Stimulated activated CD4-positive, alpha-beta T cell treated with anti-CD3 and anti-CD28 coated beads, Interleukin-4, amount 100 ng/mL, for 4 hours (primary cell): ENCODE results near the gene SLC6A9.

Source experiments
- DNase-seq, 2 experiments: peaks; one replicate each; pipeline ENCODE4 v3.0.0-alpha.2; 2020

Gene SLC6A9

DNA sequence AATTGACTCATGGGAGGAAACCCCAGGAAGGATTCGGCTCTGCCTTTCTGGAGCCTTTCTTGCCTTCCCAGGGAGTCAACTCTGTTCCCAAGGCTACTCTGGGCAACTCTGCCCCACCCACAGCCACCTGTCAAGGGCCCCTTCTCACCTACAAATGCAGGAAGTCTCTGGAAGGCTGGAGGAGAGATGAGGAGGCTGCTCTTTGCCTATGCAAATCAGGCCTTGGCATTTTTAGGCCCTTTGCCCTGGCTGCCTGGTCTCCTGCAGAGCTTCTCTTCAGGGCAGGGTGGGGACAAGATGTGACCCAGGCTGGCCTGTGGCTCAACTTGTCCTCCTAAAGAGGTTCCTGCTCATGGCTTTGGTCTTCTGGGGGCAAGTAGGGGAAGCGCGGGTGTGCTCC lies 5.4 kb downstream of the SLC6A9 start:
- DNase-seq = no peak

DNA sequence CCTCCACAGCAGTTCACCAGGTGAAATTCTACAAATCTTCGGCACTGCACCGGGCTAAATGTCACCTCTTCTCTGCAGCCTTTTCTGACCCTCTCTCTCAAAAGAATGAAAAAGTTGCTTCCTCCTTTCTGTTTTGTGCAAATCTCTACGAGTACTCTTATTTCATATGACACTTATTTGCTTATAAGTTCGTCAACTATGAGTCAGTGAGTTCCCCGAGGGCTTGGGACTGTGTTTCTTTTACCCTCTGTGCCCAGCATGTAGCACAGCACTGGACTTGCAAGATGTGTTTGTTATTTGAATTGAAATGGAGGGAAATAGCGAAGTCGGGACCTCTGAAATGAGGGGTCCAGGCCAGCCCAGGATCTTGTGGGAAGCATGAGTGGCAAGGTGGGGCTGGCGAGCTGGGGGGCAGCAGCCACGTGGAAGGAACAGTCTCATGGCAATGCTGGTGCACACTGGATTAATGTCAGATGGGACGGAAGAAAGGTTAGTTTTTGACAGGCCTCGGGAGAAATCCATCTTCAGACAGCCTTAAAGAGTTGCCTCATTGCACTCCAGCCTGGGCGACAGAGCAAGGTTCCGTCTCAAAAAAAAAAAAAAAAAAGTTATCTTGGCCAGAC lies 6.2 kb downstream of the SLC6A9 start:
- no peak for DNase-seq

DNA sequence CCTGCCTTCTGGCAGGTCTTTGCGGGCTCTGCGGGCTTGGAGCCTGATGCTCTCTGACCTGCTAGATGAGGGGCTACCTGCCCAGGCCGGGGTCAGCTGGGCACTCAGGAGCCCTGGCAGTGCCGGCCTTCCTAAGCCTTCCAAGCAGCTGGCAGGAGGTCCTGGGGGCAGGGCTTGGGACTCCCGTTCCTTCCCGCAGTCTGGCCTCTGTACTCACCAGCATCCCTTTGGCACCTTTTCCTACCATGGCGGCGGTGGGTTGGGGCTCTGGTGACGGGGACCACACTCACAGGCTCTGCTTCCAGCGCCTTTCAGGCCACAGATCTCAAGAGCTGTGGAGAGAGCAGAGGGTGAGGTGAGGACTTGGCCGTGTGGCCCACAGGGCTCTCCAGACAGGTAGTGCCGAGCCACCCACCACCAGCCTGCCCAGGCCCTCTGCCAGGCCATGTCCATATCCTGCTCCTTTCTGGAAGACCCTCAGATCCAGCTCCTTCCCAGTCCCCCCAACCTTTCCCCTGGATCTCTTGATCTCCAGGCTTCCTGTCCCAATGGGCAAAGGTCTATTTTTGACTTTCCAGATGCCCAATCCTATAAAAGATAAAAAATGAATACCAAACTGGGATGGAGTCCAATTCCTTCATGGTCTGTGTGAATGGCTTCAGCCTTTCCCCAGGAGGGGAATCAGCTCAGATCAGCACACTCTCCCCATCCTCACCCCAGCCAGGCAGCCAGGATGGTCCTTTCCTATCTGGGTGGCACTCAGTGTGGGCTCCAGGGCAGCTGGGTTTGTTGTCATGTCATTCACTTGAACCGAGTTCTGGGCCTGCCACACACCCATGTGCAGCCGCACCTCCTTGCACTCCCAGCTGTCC lies 7.0 kb downstream of the SLC6A9 start:
- no peak for DNase-seq

DNA sequence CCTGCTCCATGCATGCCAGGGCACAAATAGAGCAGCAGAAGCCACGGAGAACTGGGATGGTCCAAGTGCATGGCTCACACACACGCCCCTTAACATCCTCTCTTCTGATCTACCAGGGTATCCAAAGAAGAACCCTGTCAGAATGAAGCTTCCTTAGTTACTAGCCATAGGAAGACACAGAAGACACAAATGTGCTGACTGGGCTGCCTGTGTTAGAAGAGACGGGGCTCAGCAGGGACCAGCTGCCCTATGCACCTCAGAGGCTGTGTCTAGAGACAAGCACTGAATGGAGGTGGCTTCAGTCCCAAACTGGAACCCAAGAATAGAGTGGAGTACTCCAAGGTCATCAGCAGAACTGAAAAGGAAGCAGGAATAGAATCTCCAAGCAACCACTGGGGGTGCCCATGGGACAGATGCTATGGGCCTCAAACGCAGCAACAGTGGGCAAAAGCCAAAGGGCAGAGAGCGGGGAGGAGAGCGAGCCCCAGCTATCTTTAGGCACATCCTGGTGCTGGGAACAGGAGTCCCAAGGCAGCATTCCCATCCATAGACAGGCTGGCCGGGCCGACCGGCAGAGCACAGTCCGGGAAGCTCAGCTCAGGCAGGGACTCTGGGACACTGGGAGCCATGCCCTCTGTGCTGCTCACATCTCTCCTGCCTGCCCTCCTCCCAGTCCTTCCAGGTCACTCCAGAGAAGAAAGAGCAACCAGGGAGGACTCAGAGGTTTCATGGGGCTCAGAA lies 9.5 kb downstream of the SLC6A9 start:
- DNase-seq = no peak

DNA sequence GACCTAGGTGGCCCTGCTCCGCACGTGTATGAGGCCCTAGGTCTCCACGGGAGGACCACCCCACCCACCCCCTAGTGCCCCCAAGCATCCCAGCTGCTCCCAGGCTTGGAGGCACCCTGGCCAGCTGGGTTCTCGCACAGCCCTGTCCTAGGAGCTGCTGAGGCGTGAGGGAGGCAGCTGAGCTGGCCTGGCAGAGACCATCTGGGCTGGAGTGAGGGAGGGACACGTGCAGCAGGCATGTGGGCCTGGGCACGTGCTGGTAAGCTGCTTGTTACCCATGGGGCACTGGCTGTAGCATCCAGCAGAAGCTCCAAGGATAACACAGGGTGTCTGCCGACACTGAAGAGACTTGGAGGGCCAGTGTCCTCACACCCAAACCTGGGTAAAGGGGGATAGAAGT lies 10.1 kb downstream of the SLC6A9 start:
- no peak for DNase-seq

DNA sequence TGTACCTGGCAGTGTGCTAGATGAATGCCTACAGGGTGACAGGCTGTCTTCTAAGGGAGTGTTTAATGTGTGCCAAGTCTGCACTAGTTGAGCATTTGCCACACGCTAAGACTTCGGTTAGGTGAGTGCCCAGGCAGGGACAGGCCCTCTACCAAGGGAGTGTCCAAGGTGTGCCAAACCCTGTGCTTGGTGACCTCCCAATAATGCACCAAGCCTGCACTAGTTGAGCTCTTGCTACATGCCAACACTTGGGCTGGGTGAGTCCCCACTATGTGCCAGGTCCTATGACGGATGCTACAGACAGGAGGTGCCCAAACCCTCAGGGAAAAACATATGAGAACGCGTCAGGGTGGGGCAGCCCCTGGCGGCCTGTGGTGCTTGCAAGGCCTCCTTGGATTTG lies 10.8 kb downstream of the SLC6A9 start:
- DNase-seq = no peak

DNA sequence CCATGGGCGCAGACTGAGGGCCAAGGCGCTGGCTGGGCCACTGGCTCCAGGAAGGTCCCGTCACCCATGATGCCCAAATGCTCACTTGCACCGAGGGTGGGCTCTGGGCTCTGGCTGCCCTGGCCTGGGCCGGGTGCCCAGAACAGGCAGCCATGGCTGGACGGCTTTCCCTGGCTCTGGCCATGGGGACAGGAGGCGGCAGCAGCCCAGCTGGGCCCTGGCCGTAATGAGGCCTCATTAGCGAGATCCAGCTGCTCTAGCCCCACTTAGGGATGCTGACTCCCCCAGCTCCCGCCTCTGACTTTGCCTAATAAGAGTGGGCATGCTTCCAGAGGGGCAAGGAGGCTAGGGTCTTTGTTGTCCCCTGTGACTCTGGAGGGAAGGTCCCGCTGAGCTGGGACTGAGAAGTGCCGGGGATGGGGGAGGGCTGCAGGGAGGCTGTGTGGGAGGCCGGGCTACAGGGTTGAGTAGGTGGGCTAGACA lies 11.8 kb downstream of the SLC6A9 start:
- DNase-seq = no peak

DNA sequence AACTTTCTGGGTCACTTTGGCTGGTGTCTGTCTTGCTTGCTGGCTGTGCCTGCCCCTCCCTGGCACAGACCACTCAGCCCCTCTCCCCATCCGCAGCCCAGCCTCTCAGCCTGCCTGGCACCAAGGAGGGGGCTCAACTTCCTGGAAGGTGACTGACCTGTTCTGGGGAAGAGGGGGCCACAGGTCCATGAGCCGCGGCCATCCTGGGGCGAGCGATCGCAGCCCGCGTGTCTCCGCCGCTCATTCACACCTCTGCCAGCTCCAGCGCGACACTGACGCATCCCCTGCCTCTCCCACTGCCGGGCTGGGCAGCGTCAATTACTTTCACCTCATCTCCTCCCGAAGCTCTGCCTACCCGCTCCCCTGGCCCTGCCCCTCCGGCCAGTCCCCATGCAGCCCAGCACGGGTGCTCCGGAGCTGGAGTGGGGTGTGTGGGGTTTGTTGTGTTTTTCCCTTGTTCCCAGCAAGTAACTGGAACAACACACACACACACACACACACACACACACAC lies 14.3 kb downstream of the SLC6A9 start:
- DNase-seq = no peak

DNA sequence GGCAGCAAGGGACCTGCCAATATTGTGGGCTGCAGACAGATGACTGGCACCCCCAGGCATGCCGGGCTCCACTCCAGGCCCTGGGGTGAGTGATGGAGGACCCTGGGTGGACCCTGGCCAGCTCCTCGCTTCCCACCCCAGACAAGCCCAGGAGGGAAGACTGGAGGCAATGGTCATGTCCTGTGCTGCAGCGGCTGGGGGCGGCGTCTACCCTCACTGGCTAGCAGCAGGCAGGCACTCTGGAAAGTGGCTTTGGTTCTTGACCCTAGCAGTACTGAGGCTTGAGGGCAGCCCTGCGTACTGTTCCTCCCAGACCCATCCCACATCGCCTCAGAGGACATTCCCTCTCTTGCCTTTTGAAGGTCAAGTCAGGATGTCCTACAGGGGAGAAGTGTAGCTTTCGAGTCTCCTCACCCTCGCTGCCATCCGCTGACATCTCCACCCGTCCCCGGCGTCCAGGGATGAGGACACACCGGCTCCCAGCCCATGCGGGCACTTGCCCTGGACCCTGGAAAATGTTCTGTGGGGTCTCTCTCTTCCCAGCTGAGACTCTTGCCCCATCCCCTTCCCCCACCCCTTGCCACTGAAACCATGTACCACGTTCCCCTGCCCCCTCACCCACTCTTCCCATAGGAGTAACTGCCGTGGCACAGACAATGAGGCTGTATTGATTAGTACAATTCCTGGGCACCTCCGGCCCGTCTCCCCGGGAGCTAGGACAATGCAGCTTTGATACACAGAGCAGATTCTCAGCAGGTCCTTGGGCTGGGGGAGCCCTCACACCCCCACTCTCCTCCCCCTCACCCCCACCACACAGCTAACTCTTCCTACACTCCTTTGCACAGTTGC lies 15.0 kb downstream of the SLC6A9 start:
- no peak for DNase-seq

DNA sequence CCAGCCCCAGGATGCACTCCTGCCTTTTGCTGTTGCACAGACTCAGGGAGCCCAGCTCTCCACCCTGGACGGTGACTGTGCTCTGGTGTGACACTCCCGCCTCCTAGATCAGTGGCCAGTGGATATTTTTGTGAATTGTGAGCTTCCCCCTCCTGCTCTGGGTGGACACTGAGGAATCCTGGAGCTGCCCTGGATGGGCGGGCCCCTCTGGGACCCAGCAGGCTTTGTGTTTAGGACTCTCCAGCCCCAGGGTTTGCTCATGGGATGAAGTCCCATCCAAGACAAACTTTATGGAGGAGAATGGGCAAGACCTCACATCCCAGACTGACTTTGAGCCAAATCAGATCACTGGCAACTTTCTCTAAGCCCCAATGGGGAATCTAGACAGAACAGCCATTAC lies 16.1 kb downstream of the SLC6A9 start:
- no peak for DNase-seq

DNA sequence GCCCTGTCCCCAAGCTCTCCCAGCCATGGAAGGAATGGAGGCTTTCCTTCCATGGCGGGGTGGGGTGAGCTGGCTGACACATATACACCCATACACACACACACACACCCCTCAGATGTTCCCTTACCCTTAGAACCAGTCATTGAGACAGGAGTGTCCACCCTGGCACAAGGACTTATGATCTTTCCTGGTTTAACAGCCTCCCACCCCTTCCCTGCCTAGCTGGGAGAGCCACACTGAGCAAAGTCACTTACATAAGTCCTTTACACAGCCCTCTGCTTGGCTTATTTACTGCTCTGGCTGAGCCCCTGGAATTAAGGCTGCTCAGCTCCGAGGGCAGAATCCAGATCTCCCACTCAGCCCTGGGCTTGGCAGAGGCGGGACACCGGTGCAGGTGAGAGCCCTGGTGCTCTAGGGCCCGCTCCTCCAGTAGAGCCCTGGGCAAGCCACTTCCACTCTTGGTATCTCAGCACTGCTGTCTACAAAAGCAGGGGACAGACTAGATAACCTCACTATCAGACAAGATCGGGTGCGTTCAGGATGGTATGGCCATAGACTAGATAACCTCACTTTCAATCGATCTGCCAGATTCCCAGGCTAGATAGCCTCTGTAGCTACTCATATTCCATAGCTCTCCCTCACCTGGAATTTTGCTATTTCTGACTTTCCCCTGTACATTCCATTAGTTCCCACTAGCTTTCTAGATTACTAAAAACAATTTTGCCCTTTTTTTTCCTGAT lies 16.7 kb downstream of the SLC6A9 start:
- no peak for DNase-seq

DNA sequence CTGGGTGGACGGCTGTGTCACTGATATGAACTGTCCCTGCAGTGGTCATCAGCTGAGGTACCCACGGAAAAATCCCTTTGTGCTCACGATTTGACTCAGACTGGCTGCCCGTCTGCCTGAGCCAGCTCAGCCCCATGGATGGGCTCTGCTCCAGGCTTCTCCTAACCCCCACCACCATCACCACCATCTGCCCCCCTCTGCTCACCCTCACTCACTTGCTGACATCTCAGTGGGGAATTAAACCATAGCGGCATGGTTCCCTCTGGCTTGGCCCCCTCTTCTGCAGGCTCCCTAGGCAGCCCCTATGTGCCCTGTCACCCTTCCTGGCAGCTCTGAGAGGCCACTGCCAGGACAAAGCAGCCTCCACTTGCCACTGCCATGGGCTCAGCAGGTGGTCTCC lies 17.3 kb downstream of the SLC6A9 start:
- DNase-seq = no peak

DNA sequence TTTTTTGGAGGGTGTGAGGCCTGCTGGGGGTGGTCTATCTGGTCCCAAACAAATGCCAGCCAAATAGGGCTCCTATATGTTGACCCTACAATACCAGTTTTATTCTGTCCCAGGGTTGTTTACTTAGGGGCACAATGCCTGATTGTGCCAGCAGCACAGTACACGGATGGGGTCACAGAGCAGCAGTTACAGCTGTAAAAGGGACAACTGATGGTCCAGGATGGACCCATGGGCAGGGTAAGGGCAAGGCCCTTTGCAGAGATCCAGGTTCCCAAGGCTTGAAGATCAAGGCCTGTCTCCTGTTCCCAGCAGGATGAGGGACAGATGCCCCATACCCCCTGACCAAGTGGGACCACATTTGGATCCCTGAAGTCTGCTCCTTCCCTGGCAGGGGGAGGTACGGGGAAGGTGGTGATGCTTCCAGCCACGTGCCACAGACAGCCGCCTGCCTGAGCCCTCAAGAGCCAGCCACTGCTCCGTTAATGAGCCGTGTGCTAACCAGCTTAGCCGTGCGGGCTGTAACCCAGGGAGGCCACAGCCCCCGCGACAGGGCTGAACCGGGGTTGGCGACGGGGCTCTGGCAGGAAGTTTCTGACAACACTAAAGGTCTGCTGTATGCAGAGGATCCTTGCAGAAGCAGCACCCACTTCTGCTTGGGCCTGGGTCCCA lies 18.2 kb downstream of the SLC6A9 start:
- DNase-seq = no peak

DNA sequence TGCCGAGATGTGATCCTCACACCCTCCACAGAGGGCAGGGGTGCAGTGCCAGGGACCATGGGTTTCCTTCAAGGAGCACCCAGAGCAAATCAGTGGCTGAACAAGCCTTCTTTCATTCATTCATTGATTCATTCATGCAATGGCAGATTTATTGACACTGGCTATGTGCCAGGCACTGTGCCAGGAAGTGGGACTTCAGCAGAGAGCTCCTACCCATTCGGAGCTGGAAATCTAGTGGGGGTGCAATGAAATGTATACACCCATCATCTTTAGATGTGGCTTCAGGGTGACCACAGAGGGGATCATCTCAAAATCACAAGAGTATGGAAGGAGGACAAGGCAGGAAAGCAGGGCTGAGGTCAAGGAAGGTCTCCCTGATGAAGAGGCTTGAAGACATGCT lies 18.9 kb downstream of the SLC6A9 start:
- no peak for DNase-seq

DNA sequence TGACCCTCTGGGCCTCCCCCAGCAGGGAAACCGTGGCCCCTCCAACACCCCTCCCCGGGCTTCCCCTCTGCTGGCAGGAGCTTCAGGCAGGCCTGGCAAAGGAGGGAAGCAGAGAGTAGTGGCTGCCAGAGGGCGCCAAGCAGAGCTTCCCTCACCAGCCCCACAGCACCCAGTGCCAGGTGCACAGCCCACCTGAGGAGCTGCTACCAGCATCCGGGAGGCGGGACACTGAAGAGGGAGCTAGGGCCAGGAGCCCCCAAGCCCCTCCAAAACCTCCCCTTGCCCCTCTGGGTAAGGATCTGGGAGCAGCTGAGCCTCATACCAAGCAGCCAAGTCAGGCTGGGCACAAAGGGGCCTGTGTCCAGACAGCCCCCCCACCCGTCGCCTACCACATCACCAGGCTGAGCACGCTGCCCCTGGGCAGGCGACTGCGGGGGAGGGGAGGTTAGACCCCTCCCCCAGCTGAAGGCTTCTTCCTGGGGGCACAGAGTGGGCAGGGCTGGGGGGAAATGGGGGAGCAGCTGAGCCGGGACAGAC lies 20.3 kb downstream of the SLC6A9 start:
- no peak for DNase-seq

DNA sequence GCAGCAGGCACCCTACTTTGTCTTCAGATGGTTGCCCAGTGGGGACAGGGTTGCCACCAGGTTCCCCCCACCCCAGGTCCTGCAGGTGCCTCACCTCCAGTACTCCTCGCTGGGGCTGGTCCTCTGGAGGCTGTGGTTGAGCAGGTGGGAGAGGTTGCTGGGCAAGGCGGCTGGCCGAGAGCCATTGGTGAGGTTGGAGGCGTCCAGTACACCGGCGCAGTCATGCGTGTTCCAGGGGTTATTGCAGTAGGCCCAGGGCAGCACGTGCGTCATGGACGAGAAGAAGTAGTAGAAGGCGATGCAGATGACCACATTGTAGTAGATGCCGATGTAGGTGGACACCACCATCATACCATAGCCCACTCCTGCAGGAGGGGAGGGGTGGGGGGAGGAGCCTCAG lies 23.0 kb downstream of the SLC6A9 start:
- DNase-seq = no peak

DNA sequence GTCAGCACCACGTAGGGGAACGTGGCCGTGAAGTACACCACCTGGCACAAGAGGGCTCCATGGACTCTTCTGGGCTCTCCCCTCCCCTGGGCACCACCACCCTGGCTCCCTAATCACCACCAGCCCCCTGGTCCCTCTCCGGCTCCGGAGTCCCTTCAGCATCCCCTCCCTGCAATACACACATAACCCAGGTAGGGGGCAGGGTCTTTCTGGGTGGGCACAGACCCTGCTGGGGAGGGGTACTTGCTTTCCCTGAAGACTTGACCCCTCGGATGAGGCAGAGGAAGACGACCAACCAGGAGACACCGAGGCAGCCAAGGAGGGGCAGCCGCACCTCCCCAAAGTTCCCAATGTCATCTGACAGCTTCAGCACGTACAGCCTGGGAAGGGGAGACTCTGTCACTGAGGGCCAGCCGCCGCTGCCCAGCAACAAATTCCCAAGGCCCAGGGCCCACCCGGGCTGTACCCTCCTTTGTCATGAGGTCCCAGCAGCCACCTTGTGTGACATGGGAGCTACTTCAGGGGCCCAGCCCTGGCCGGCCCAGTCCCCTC lies 28.6 kb downstream of the SLC6A9 start:
- no peak for DNase-seq

DNA sequence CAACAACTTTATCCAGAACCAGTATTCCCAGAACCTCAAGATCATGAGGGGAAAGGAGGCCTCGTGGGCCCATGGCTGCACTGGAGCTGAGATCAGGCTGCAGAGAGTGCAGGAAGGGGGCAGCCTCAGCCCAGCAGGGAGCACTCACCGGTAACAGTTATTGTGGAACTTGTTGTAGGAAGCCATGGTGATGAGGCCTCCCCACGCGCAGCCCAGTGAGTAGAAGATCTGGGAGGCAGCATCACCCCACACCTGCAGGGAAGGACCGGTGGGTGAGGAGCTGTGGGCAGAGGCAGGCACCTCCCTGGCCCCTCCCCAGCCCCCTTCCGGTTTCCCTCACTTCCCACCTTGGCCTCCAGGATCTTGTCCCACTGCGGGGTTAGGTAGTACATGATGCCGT lies 29.1 kb downstream of the SLC6A9 start:
- no peak for DNase-seq

DNA sequence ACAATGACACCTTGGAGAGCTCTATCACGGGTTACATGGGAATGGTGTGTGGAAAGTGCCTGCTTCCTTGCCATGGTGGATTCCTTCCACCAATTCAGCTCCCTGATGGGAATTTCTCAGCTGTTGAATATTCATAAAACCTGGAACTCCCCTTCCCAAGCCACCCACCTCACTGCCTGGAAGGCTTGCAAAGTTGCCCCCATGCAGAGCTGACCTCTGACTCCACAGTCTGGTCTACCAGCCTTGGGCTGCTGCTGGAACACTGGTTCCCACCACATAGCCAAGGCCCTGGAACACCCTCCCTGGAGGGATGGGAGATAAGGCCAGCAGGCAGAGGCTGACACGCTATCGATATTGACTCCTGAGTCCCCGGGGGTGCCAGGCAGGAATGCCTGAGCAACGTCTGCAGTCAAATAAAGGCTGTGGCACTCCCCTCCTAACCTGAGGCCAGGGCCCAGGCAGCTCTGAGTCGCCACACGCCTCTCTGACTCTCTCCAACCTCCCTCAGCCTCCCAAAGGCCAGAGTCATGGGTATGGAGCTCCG lies 31.1 kb downstream of the SLC6A9 start:
- no peak for DNase-seq

DNA sequence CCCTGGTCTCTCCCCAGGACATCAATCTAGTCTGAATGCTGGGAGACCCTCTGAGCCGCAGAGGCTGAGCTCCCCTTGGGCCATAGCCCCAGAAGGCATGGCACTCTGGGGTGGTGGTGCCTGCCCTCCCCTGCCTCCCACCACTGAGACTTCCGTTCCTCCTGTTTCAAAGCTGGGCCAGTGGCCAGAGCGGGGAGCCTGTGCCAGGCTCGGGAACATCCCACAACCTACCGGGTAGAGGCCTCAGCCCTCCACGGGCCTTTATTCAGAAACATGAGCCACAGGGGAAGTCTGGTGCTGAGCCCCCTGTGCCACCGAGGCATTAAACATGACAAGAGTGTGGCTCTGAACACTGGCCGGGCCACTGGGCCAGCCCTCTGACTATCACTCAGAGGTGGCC lies 31.8 kb downstream of the SLC6A9 start:
- DNase-seq = no peak
